ENCODE measurements around the gene KDM2B. TPM values are rescaled to one million over a fixed set of nuclear protein-coding genes. Genes with fewer than 3 reads are reported as not detected.
A peak's percentile ranks its signal among the peaks of the same experiment; 100 is the strongest.

The KDM2B gene
- total RNA-seq, 2 donors from 2014 or later = 18.1 to 39.3 TPM

DNA sequence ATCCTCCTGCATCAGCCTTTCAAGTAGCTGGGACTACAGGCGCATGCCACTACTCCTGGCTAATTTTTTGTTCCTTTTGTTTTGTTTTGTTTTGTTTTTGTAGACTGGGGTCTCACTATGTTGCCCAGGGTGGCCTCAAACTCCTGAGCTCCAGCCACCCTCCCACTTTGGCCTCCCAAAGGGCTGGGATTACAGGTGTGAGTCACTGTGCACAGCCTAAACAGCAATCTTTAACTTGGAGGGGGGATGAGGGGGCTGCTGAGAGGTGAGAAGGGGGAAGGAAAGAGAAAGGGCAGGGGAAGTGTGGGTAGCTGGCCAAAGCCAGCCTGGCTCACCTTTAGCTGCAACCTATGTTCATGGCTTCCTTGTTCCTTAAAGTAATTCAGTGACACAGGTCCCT, 77.4 kb downstream of the KDM2B start:
- Histone ChIP-seq H3K27me3 (replicated peaks; ENCODE audit: insufficient read depth) (no peaks in the 10 kb centered on the region), H3K36me3 (no peaks in the 10 kb centered on the region), H3K4me3 (no peak overlapping the region), H3K4me1 (replicated peaks) (no peaks in the 10 kb centered on the region), H3K27ac (no peak overlapping the region), H3K9me3 (no peaks in the 10 kb centered on the region)
- intact Hi-C loops (cut with DNase I) = loop anchor here (5.0 kb wide), 2 partner anchors 124 to 179 kb away; partner anchors contain the start of gene ORAI1
- 95% methylated on average over 1 of the region's 1 CpG for WGBS
- TF ChIP-seq POLR2AphosphoS5 (IDR thresholded peaks at IDR 0.05) = no peak
- DNase-seq (ENCODE audit: low spot score) = no peak

DNA sequence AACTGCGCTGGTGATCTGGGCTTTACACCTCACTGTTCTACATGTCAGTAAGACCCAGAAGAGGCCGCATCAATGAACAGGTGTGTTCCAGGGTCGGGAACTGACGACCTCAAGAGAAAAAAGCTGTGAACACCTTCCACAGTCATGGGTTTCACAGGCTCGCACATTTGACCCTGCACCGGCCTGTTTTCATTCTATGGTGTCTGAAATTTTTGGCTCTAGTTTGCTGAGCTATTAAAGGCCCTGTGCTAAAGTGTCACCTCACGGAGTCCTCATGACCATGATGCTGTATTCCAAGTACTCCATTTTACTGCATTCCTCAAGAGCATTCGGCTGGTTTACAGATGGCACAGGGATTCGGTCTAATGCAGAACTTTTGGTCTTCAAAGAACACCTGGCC, 78.9 kb downstream of the KDM2B start:
- TF ChIP-seq CTCF (IDR thresholded peaks at IDR 0.05) = no peak
- no peak for TF ChIP-seq POLR2A (IDR thresholded peaks at IDR 0.05)
- no peak for TF ChIP-seq POLR2AphosphoS5 (IDR thresholded peaks at IDR 0.05)
- intact Hi-C loops (cut with DNase I) = loop anchor here (2.0 to 5.0 kb wide), 3 partner anchors 35 to 180 kb away; partner anchors contain the start of gene ORAI1
- 94% methylated on average over 9 of the region's 9 CpGs for WGBS
- H3K36me3 ChIP-seq = no peaks in the 10 kb centered on the region
- no peaks in the 10 kb centered on the region for H3K27me3 ChIP-seq (replicated peaks; ENCODE audit: insufficient read depth)
- no peak overlapping the region for H3K4me3 ChIP-seq
- no peak overlapping the region for H3K27ac ChIP-seq
- no peaks in the 10 kb centered on the region for H3K9me3 ChIP-seq
- no peaks in the 10 kb centered on the region for H3K4me1 ChIP-seq (replicated peaks)
- DNase-seq (ENCODE audit: low spot score) = no peak

- TF ChIP-seq CTCF (IDR thresholded peaks at IDR 0.05) (peak; percentile 70 to 94 (median 84)), POLR2AphosphoS5 (IDR thresholded peaks at IDR 0.05) (peak; percentile 39), POLR2A (IDR thresholded peaks at IDR 0.05) (no peak)
- Histone ChIP-seq H3K4me1 (replicated peaks) (no peaks in the 10 kb centered on the region), H3K36me3 (no peaks in the 10 kb centered on the region), H3K4me3 (no peak overlapping the region), H3K27me3 (replicated peaks; ENCODE audit: insufficient read depth) (no peaks in the 10 kb centered on the region), H3K27ac (peak overlapping the region in 1 of 2 donors; percentile 22), H3K9me3 (no peaks in the 10 kb centered on the region)
- intact Hi-C loops (cut with DNase I) = loop anchor here (2.0 to 5.0 kb wide), 3 partner anchors 37 to 182 kb away; partner anchors contain the start of gene ORAI1
- peak; percentile 54 for DNase-seq (ENCODE audit: low spot score)
- WGBS = 29% methylated on average over 21 of the region's 21 CpGs
These were observed 80.7 kb downstream of the KDM2B start for GRCh38 chr12:121499929-121500793.

DNA sequence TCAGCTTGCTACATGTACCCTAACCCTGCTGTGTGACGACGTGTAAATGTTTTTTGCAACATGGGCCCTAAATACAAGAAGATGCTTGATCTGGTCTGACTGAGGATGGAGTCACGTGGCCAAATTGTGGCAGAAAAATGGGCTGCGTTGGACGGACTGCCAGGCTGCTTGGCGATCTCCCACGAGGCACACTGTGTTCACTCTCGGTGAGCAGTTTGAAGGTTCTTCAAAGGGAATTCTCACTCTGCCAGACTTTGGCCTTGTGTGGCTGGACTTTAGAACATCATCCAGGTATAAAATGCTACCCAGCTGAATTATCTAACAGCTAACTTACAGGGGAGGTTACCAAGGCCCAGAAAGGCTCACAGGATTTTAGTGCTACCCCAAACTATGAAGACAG, 85.1 kb downstream of the KDM2B start:
- no peaks in the 10 kb centered on the region for H3K36me3 ChIP-seq
- no peaks in the 10 kb centered on the region for H3K27me3 ChIP-seq (replicated peaks; ENCODE audit: insufficient read depth)
- DNase-seq (ENCODE audit: low spot score) = no peak
- H3K4me3 ChIP-seq = no peak overlapping the region
- 71% methylated on average over 8 of the region's 8 CpGs for WGBS
- no peak overlapping the region for H3K27ac ChIP-seq
- no peaks in the 10 kb centered on the region for H3K4me1 ChIP-seq (replicated peaks)
- no peak for TF ChIP-seq POLR2AphosphoS5 (IDR thresholded peaks at IDR 0.05)
- TF ChIP-seq POLR2A (IDR thresholded peaks at IDR 0.05) = no peak
- TF ChIP-seq CTCF (IDR thresholded peaks at IDR 0.05) = no peak
- intact Hi-C loops (cut with DNase I) = no loop called here
- H3K9me3 ChIP-seq = no peaks in the 10 kb centered on the region

- Histone ChIP-seq H3K36me3 (no peaks in the 10 kb centered on the region), H3K4me1 (replicated peaks) (no peaks in the 10 kb centered on the region), H3K4me3 (no peak overlapping the region), H3K9me3 (no peaks in the 10 kb centered on the region), H3K27me3 (replicated peaks; ENCODE audit: insufficient read depth) (no peaks in the 10 kb centered on the region), H3K27ac (no peak overlapping the region)
- TF ChIP-seq CTCF (IDR thresholded peaks at IDR 0.05) = peak; percentile 38 to 52 (median 42)
- TF ChIP-seq POLR2A (IDR thresholded peaks at IDR 0.05) = no peak
- DNase-seq (ENCODE audit: low spot score) = no peak
- intact Hi-C loops (cut with DNase I) = no loop called here
- WGBS = 87% methylated on average over 19 of the region's 19 CpGs
These were observed 86.6 kb downstream of the KDM2B start for GRCh38 chr12:121494093-121494787.

All from prostate gland (tissue), 2 donors.